GM23248 (cell line): ENCODE results near the gene PCCA.

ENCODE experiments used
- EZH2 ChIP-seq: fragments of 200-600 bp; sonication (generic); IDR thresholded peaks from 2 replicates; pipeline ENCODE4 v1.6.1; 2018; ENCODE audit warnings: antibody characterized with exemption, mild to moderate bottlenecking; ENCODE audit not compliant: insufficient read depth, poor library complexity, severe bottlenecking
- EZH2phosphoT487 ChIP-seq: fragments of 200-600 bp; sonication (generic); IDR thresholded peaks from 2 replicates; pipeline ENCODE4 v1.6.1; 2018; ENCODE audit warnings: antibody characterized with exemption, moderate library complexity, mild to moderate bottlenecking, low read depth; ENCODE audit not compliant: insufficient read depth

- TF ChIP-seq EZH2 (no peak), EZH2phosphoT487 (no peak)
These were observed 268.0 kb downstream of the PCCA start for GRCh38 chr13:100356889-100357288.
